HepG2 (cell line): ENCODE data around the gene ATXN7L3. TPM values are rescaled to one million over a fixed set of nuclear protein-coding genes. Genes with fewer than 3 reads are reported as not detected.

ENCODE experiments used
- GABPB1 ChIP-seq: IDR thresholded peaks from 2 replicates; pipeline ENCODE4 v1.6.1; 2016; ENCODE audit warnings: mild to moderate bottlenecking, missing genetic modification reagents, moderate library complexity, missing compliant biosample characterization
- GLI4 ChIP-seq: sonication (generic); formaldehyde crosslinking; IDR thresholded peaks from 2 replicates; pipeline ENCODE4 v1.5.1; 2020; ENCODE audit warnings: missing genetic modification reagents, mild to moderate bottlenecking, moderate library complexity, borderline replicate concordance
- HIVEP1 ChIP-seq: sonication (generic); formaldehyde crosslinking; IDR thresholded peaks from 2 replicates; pipeline ENCODE4 v1.4.0; 2020; ENCODE audit warnings: mild to moderate bottlenecking, missing genetic modification reagents
- IKZF4 ChIP-seq: sonication (generic); formaldehyde crosslinking; IDR thresholded peaks from 2 replicates; pipeline ENCODE4 v1.5.1; 2020; ENCODE audit warnings: borderline replicate concordance, mild to moderate bottlenecking, low read depth, missing genetic modification reagents; ENCODE audit errors: not compliant biosample characterization
- JARID2 ChIP-seq: sonication (generic); formaldehyde crosslinking; IDR thresholded peaks from 2 replicates; pipeline ENCODE4 v1.8.1; 2023; ENCODE audit warnings: missing genetic modification reagents, inconsistent platforms; ENCODE audit not compliant: insufficient replicate concordance
- JUND ChIP-seq: sonication (generic); formaldehyde crosslinking; IDR thresholded peaks from 2 replicates; pipeline ENCODE4 v1.8.0; 2022; ENCODE audit warnings: mild to moderate bottlenecking, missing genetic modification reagents
- MXI1 ChIP-seq: IDR thresholded peaks from 3 replicates; pipeline ENCODE4 v1.6.1; 2012; ENCODE audit warnings: low read depth, low read length, inconsistent platforms, borderline replicate concordance
- NFYB ChIP-seq: sonication (generic); formaldehyde crosslinking; IDR thresholded peaks from 2 replicates; pipeline ENCODE4 v1.4.0; 2020; ENCODE audit warnings: missing genetic modification reagents
- NFYC ChIP-seq: IDR thresholded peaks from 2 replicates; pipeline ENCODE4 v1.6.1; 2016; ENCODE audit warnings: missing genetic modification reagents, missing compliant biosample characterization
- NRL ChIP-seq: sonication (generic); formaldehyde crosslinking; IDR thresholded peaks from 2 replicates; pipeline ENCODE4 v1.5.0; 2020; ENCODE audit warnings: missing genetic modification reagents, mild to moderate bottlenecking, moderate library complexity, borderline replicate concordance
- PAX8 ChIP-seq: sonication (generic); formaldehyde crosslinking; IDR thresholded peaks from 2 replicates; pipeline ENCODE4 v1.8.0; 2022; ENCODE audit warnings: mild to moderate bottlenecking, missing genetic modification reagents, borderline replicate concordance
- POLR2AphosphoS5 ChIP-seq: IDR thresholded peaks from 2 replicates; pipeline ENCODE4 v1.6.1; 2012; ENCODE audit warnings: low read depth, low read length
- RFX5 ChIP-seq: IDR thresholded peaks from 2 replicates; pipeline ENCODE4 v1.6.1; 2011; ENCODE audit warnings: low read depth, low read length, improper control_type of control experiment
- ZNF768 ChIP-seq: sonication (generic); formaldehyde crosslinking; IDR thresholded peaks from 2 replicates; pipeline ENCODE4 v1.4.0; 2020; ENCODE audit warnings: missing genetic modification reagents
- polyA plus RNA-seq, 8 experiments: library from polyadenylated mRNA; depleted of rRNA in 3 of 8; stranded (reverse) in 7 of 8; unstranded in 1 of 8; fragments of >200 nt; fragmentation: Illumina TruSeq in 4 of 8; extraction: Trizol in 4 of 8; gene quantifications; 2 replicates each; pipeline versions ENCODE4 v1.2.1 to v1.2.3, GENCODE V29; 2011 to 2016; ENCODE audit warnings: low read depth in 4 of 8, missing spikeins in 1 of 8, mixed read lengths in 1 of 8; ENCODE audit not compliant: insufficient read depth in 1 of 8
- total RNA-seq, 5 experiments: library from RNA; depleted of rRNA; stranded (reverse); fragments of >200 nt; fragmentation: Illumina TruSeq; extraction: Trizol; gene quantifications; 2 replicates each; pipeline ENCODE4 v1.2.3, GENCODE V29; 2016; ENCODE audit warnings: low read depth in 1 of 5
- TF ChIP-seq, protein P1 (sequence below): sonication (generic); formaldehyde crosslinking; IDR thresholded peaks from 2 replicates; pipeline ENCODE4 v1.5.0; 2020; ENCODE audit warnings: mild to moderate bottlenecking, missing genetic modification reagents, moderate library complexity
- TF ChIP-seq, protein P2 (sequence below): sonication (generic); formaldehyde crosslinking; IDR thresholded peaks from 2 replicates; pipeline ENCODE4 v1.4.0; 2020; ENCODE audit warnings: missing genetic modification reagents
- TF ChIP-seq, protein P3 (sequence below): sonication (generic); formaldehyde crosslinking; IDR thresholded peaks from 2 replicates; pipeline ENCODE4 v1.8.0; 2022; ENCODE audit warnings: mild to moderate bottlenecking, missing genetic modification reagents, moderate library complexity
- TF ChIP-seq, protein P4 (sequence below): sonication (generic); formaldehyde crosslinking; IDR thresholded peaks from 2 replicates; pipeline ENCODE4 v1.4.0; 2020; ENCODE audit warnings: missing genetic modification reagents

ATXN7L3 gene
- total and polyA plus RNA-seq, 2 of the 13 experiments (the other 11 are each of a cell fraction or from before 2014, with no cell fraction given), result 44.5 to 59.1 TPM

DNA sequence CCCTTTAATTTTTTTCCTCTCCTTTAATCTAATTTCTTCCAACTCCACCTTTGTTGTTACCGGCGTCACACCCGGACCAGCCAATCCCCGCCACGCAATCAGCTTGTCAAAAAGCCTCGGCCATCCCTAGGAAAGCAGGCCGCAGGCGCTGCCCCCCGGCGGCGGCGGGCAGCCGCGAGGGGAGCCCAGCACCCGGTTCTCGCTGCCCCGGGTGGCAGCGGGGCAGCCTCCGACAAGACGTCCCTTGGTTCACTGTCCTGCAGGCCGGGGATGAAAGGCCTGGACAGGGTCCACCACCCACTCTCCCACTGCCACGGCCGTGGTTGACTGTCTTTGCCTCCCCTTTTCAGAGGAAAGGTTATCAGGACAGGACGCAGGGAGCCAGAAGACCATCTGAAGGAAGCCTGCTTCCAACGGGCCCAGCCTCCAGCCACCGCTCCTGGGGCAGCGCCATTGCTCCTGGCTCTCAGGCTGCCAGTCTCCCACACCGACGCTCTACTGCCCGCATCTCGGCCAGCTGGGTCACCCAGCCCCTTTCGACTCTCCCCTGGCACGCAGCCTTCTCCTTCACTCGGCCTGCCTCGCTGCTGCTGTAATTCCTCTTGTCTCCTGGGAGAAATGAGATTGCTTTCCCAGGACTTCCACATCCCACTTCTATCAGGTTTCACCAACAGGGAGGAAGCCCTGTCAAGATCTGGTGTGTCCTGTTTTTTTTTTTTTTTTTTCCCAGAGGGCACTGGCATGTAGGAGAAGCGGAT, 22.6 kb upstream of the ATXN7L3 start (continued):
- TF ChIP-seq NRL (CRISPR knock-in tag) (0 out of 2 replicates have a peak, but pooled peaks have one; percentile 47), RFX5 (0 out of 2 replicates have a peak, but pooled peaks have one; percentile 18), PAX8 (CRISPR knock-in tag) (no peak), IKZF4 (CRISPR knock-in tag) (peak; percentile 43), ZNF768 (CRISPR knock-in tag) (peak; percentile 50; the same call in 1 of the 2 replicates), NFYC (CRISPR knock-in tag) (peak; percentile 58), JUND (CRISPR knock-in tag) (no peak), NFYB (CRISPR knock-in tag) (peak; percentile 40; the same call in 1 of the 2 replicates), MXI1 (no peak), HIVEP1 (CRISPR knock-in tag) (peak; percentile 14; the same call in 1 of the 2 replicates), GLI4 (CRISPR knock-in tag) (peak; percentile 4; the same call in 1 of the 2 replicates), GABPB1 (peak; percentile 67; the same call in 1 of the 2 replicates), JARID2 (CRISPR knock-in tag) (no peak), POLR2AphosphoS5 (no peak)
- TF ChIP-seq, protein P1, sequence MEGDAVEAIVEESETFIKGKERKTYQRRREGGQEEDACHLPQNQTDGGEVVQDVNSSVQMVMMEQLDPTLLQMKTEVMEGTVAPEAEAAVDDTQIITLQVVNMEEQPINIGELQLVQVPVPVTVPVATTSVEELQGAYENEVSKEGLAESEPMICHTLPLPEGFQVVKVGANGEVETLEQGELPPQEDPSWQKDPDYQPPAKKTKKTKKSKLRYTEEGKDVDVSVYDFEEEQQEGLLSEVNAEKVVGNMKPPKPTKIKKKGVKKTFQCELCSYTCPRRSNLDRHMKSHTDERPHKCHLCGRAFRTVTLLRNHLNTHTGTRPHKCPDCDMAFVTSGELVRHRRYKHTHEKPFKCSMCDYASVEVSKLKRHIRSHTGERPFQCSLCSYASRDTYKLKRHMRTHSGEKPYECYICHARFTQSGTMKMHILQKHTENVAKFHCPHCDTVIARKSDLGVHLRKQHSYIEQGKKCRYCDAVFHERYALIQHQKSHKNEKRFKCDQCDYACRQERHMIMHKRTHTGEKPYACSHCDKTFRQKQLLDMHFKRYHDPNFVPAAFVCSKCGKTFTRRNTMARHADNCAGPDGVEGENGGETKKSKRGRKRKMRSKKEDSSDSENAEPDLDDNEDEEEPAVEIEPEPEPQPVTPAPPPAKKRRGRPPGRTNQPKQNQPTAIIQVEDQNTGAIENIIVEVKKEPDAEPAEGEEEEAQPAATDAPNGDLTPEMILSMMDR (CRISPR knock-in tag), result peak; percentile 44
- TF ChIP-seq, protein P2, sequence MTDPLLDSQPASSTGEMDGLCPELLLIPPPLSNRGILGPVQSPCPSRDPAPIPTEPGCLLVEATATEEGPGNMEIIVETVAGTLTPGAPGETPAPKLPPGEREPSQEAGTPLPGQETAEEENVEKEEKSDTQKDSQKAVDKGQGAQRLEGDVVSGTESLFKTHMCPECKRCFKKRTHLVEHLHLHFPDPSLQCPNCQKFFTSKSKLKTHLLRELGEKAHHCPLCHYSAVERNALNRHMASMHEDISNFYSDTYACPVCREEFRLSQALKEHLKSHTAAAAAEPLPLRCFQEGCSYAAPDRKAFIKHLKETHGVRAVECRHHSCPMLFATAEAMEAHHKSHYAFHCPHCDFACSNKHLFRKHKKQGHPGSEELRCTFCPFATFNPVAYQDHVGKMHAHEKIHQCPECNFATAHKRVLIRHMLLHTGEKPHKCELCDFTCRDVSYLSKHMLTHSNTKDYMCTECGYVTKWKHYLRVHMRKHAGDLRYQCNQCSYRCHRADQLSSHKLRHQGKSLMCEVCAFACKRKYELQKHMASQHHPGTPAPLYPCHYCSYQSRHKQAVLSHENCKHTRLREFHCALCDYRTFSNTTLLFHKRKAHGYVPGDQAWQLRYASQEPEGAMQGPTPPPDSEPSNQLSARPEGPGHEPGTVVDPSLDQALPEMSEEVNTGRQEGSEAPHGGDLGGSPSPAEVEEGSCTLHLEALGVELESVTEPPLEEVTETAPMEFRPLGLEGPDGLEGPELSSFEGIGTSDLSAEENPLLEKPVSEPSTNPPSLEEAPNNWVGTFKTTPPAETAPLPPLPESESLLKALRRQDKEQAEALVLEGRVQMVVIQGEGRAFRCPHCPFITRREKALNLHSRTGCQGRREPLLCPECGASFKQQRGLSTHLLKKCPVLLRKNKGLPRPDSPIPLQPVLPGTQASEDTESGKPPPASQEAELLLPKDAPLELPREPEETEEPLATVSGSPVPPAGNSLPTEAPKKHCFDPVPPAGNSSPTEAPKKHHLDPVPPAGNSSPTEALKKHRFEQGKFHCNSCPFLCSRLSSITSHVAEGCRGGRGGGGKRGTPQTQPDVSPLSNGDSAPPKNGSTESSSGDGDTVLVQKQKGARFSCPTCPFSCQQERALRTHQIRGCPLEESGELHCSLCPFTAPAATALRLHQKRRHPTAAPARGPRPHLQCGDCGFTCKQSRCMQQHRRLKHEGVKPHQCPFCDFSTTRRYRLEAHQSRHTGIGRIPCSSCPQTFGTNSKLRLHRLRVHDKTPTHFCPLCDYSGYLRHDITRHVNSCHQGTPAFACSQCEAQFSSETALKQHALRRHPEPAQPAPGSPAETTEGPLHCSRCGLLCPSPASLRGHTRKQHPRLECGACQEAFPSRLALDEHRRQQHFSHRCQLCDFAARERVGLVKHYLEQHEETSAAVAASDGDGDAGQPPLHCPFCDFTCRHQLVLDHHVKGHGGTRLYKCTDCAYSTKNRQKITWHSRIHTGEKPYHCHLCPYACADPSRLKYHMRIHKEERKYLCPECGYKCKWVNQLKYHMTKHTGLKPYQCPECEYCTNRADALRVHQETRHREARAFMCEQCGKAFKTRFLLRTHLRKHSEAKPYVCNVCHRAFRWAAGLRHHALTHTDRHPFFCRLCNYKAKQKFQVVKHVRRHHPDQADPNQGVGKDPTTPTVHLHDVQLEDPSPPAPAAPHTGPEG (CRISPR knock-in tag), result peak; percentile 90
- TF ChIP-seq, protein P3, sequence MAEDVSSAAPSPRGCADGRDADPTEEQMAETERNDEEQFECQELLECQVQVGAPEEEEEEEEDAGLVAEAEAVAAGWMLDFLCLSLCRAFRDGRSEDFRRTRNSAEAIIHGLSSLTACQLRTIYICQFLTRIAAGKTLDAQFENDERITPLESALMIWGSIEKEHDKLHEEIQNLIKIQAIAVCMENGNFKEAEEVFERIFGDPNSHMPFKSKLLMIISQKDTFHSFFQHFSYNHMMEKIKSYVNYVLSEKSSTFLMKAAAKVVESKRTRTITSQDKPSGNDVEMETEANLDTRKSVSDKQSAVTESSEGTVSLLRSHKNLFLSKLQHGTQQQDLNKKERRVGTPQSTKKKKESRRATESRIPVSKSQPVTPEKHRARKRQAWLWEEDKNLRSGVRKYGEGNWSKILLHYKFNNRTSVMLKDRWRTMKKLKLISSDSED (CRISPR knock-in tag), result no peak
- TF ChIP-seq, protein P4, sequence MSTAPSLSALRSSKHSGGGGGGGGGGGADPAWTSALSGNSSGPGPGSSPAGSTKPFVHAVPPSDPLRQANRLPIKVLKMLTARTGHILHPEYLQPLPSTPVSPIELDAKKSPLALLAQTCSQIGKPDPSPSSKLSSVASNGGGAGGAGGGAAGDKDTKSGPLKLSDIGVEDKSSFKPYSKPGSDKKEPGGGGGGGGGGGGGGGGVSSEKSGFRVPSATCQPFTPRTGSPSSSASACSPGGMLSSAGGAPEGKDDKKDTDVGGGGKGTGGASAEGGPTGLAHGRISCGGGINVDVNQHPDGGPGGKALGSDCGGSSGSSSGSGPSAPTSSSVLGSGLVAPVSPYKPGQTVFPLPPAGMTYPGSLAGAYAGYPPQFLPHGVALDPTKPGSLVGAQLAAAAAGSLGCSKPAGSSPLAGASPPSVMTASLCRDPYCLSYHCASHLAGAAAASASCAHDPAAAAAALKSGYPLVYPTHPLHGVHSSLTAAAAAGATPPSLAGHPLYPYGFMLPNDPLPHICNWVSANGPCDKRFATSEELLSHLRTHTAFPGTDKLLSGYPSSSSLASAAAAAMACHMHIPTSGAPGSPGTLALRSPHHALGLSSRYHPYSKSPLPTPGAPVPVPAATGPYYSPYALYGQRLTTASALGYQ (CRISPR knock-in tag), result peak; percentile 19; the same call in 1 of the 2 replicates
